Stimulated activated CD4-positive, alpha-beta T cell treated with anti-CD3 and anti-CD28 coated beads, Interleukin-15, amount 100 ng/mL, for 48 hours (primary cell): ENCODE measurements around the gene PPP2R2C.

Source experiments
- DNase-seq, 2 donors: peaks; one replicate each; pipeline ENCODE4 v3.0.0-alpha.2; 2020; ENCODE audit warnings: low read depth in 2 of 2

PPP2R2C gene

GRCh38 chr4:6448476-6449170 is 23.8 kb downstream of the PPP2R2C start:
- DNase-seq = no peak

- DNase-seq = no peak
These were observed 24.7 kb downstream of the PPP2R2C start for GRCh38 chr4:6447672-6448171.

GRCh38 chr4:6446538-6447451 is 25.6 kb downstream of the PPP2R2C start:
- no peak for DNase-seq

- DNase-seq = no peak
These were observed 26.3 kb downstream of the PPP2R2C start for GRCh38 chr4:6446130-6446482.

- DNase-seq = no peak
These were observed 26.8 kb downstream of the PPP2R2C start for GRCh38 chr4:6445403-6446129.

- no peak for DNase-seq
These were observed 27.8 kb downstream of the PPP2R2C start for GRCh38 chr4:6444582-6444981.

- DNase-seq = no peak
These were observed 29.1 kb downstream of the PPP2R2C start for GRCh38 chr4:6443035-6444023.

- DNase-seq = no peak
These were observed 29.9 kb downstream of the PPP2R2C start for GRCh38 chr4:6442555-6442954.

GRCh38 chr4:6441758-6442157 is 30.7 kb downstream of the PPP2R2C start:
- no peak for DNase-seq

- no peak for DNase-seq
These were observed 31.2 kb downstream of the PPP2R2C start for GRCh38 chr4:6441202-6441582.

- DNase-seq = no peak
These were observed 31.8 kb downstream of the PPP2R2C start for GRCh38 chr4:6440506-6441201.

GRCh38 chr4:6439120-6439762 is 33.2 kb downstream of the PPP2R2C start:
- no peak for DNase-seq

GRCh38 chr4:6437826-6438238 is 34.6 kb downstream of the PPP2R2C start:
- no peak for DNase-seq

- DNase-seq = no peak
These were observed 37.4 kb downstream of the PPP2R2C start for GRCh38 chr4:6435010-6435409.

- DNase-seq = no peak
These were observed 41.5 kb downstream of the PPP2R2C start for GRCh38 chr4:6430927-6431326.

- DNase-seq = no peak
These were observed 44.8 kb downstream of the PPP2R2C start for GRCh38 chr4:6427439-6428090.

- DNase-seq = no peak
These were observed 45.6 kb downstream of the PPP2R2C start for GRCh38 chr4:6426571-6427438.

GRCh38 chr4:6425911-6426310 is 46.5 kb downstream of the PPP2R2C start:
- no peak for DNase-seq
